ENCODE measurements around the gene RBSN. TPM values are rescaled to one million over a fixed set of nuclear protein-coding genes. Genes with fewer than 3 reads are reported as not detected.
"Not testable (repeated sequence)": the region's sequence is repeated elsewhere in the genome, so short reads cannot be mapped to it uniquely, and the experiment has no call there.

The RBSN gene
- 25.5 TPM for total RNA-seq
- polyA plus RNA-seq (ENCODE audit: insufficient read depth in 1 of 8, insufficient read length in 8 of 8, low replicate concordance in 1 of 8) = 10 to 100 TPM; 17.3 to 27.0 (median 22.0) TPM
- long read RNA-seq, donor 1, partial matches to known transcripts = 0 of 3 reads
- long read RNA-seq, donor 1, other reads (novel, unspliced or antisense) = 0 of 3 reads
- long read RNA-seq, donor 2 = 0 reads
- long read RNA-seq, donor 3, full-length matches to known transcripts = 3 of 3 reads
- long read RNA-seq, donor 3, partial matches to known transcripts = 0 of 3 reads
- long read RNA-seq, donor 3, other reads (novel, unspliced or antisense) = 0 of 3 reads
- long read RNA-seq, donor 4, partial matches to known transcripts = 0 of 1 reads
- long read RNA-seq, donor 4, other reads (novel, unspliced or antisense) = 0 of 1 reads
- long read RNA-seq, donor 5, full-length matches to known transcripts = 3 of 8 reads
- long read RNA-seq, donor 5, partial matches to known transcripts = 5 of 8 reads
- long read RNA-seq, donor 5, other reads (novel, unspliced or antisense) = 0 of 8 reads
- long read RNA-seq, donor 6, partial matches to known transcripts = 0 of 2 reads
- long read RNA-seq, donor 6, other reads (novel, unspliced or antisense) = 0 of 2 reads
- long read RNA-seq, donor 7, partial matches to known transcripts = 0 of 1 reads
- long read RNA-seq, donor 7, other reads (novel, unspliced or antisense) = 0 of 1 reads
- long read RNA-seq, donor 8 = 0 reads
- long read RNA-seq, donor 9 = 0 reads
- long read RNA-seq, donor 10, partial matches to known transcripts = 0 of 4 reads
- long read RNA-seq, donor 10, other reads (novel, unspliced or antisense) = 0 of 4 reads
- long read RNA-seq, donor 11 = 0 reads

GRCh38 chr3:15098503-15099363 lies at the start of gene RBSN:
TSS of gene RBSN (minus strand) at chr3:15099148. CDS start at chr3:15096120, 3,028 bp downstream.
- peak; percentile 99 for DNase-seq
- Histone ChIP-seq H3K4me1 (ENCODE audit: control insufficient read depth, insufficient read depth, low read length) (peaks cover 32% of the 10 kb centered on the region), H3K27ac (ENCODE audit: low read length) (peak within 1 kb of the TSS; percentile 87), H3K9me3 (replicated peaks; ENCODE audit: control insufficient read depth, low read depth, low read length) (no peaks in the 10 kb centered on the region), H3K36me3 (ENCODE audit: control insufficient read depth, insufficient read depth, low read length) (peaks cover 28% of the 10 kb centered on the region), H3K4me3 (ENCODE audit: low read length) (peak within 1 kb of the TSS; percentile 98), H3K27me3 (ENCODE audit: control insufficient read depth, insufficient read depth, low read length) (no peaks in the 10 kb centered on the region)
- WGBS (ENCODE audit: insufficient coverage) = under 1% methylated on average over 65 of the region's 72 CpGs

GRCh38 chr3:15148614-15149013 lies 49.7 kb upstream of the RBSN start:
- H3K4me1 ChIP-seq (ENCODE audit: control insufficient read depth, insufficient read depth, low read length) = peaks cover 3% of the 10 kb centered on the region
- H3K27ac ChIP-seq (ENCODE audit: low read length) = no peak overlapping the region
- H3K9me3 ChIP-seq (replicated peaks; ENCODE audit: control insufficient read depth, low read depth, low read length) = no peaks in the 10 kb centered on the region
- no peaks in the 10 kb centered on the region for H3K36me3 ChIP-seq (ENCODE audit: control insufficient read depth, insufficient read depth, low read length)
- peaks cover 3% of the 10 kb centered on the region for H3K27me3 ChIP-seq (ENCODE audit: control insufficient read depth, insufficient read depth, low read length)
- H3K4me3 ChIP-seq (ENCODE audit: low read length) = no peak overlapping the region
- DNase-seq = no peak
- WGBS (ENCODE audit: insufficient coverage) = 10% methylated on average over 2 of the region's 3 CpGs

GRCh38 chr3:15136885-15137284 lies 37.9 kb upstream of the RBSN start:
- H3K36me3 ChIP-seq (ENCODE audit: control insufficient read depth, insufficient read depth, low read length); H3K27me3 ChIP-seq (ENCODE audit: control insufficient read depth, insufficient read depth, low read length); H3K4me3 ChIP-seq (ENCODE audit: low read length); DNase-seq; H3K4me1 ChIP-seq (ENCODE audit: control insufficient read depth, insufficient read depth, low read length); H3K9me3 ChIP-seq (replicated peaks; ENCODE audit: control insufficient read depth, low read depth, low read length); H3K27ac ChIP-seq (ENCODE audit: low read length): not testable (repeated sequence)
- no CpG with 5 or more reads among the region's 4 CpGs for WGBS (ENCODE audit: insufficient coverage)

- not testable (repeated sequence) for H3K9me3 ChIP-seq (replicated peaks; ENCODE audit: control insufficient read depth, low read depth, low read length); DNase-seq; H3K27me3 ChIP-seq (ENCODE audit: control insufficient read depth, insufficient read depth, low read length); H3K4me3 ChIP-seq (ENCODE audit: low read length); H3K27ac ChIP-seq (ENCODE audit: low read length); H3K36me3 ChIP-seq (ENCODE audit: control insufficient read depth, insufficient read depth, low read length); H3K4me1 ChIP-seq (ENCODE audit: control insufficient read depth, insufficient read depth, low read length)
- WGBS (ENCODE audit: insufficient coverage) = 100% methylated on average over 2 of the region's 2 CpGs
These were observed 36.0 kb upstream of the RBSN start for GRCh38 chr3:15134968-15135367.

GRCh38 chr3:15128403-15128802 lies 29.5 kb upstream of the RBSN start:
- not testable (repeated sequence) for H3K27me3 ChIP-seq (ENCODE audit: control insufficient read depth, insufficient read depth, low read length); H3K27ac ChIP-seq (ENCODE audit: low read length); H3K4me3 ChIP-seq (ENCODE audit: low read length); H3K9me3 ChIP-seq (replicated peaks; ENCODE audit: control insufficient read depth, low read depth, low read length); DNase-seq; H3K4me1 ChIP-seq (ENCODE audit: control insufficient read depth, insufficient read depth, low read length); H3K36me3 ChIP-seq (ENCODE audit: control insufficient read depth, insufficient read depth, low read length)
- no CpG with 5 or more reads among the region's 4 CpGs for WGBS (ENCODE audit: insufficient coverage)

- not testable (repeated sequence) for H3K27me3 ChIP-seq (ENCODE audit: control insufficient read depth, insufficient read depth, low read length); H3K4me3 ChIP-seq (ENCODE audit: low read length); DNase-seq; H3K27ac ChIP-seq (ENCODE audit: low read length); H3K9me3 ChIP-seq (replicated peaks; ENCODE audit: control insufficient read depth, low read depth, low read length); H3K36me3 ChIP-seq (ENCODE audit: control insufficient read depth, insufficient read depth, low read length); H3K4me1 ChIP-seq (ENCODE audit: control insufficient read depth, insufficient read depth, low read length)
- 88% methylated on average over 1 of the region's 2 CpGs for WGBS (ENCODE audit: insufficient coverage)
These were observed 28.0 kb upstream of the RBSN start for GRCh38 chr3:15126975-15127374.

GRCh38 chr3:15122398-15122797 lies 23.4 kb upstream of the RBSN start:
- Histone ChIP-seq H3K36me3 (ENCODE audit: control insufficient read depth, insufficient read depth, low read length) (no peaks in the 10 kb centered on the region), H3K4me1 (ENCODE audit: control insufficient read depth, insufficient read depth, low read length) (no peaks in the 10 kb centered on the region)
- WGBS (ENCODE audit: insufficient coverage) = no CpG with 5 or more reads among the region's 4 CpGs

GRCh38 chr3:15121936-15122335 lies 23.0 kb upstream of the RBSN start:
- Histone ChIP-seq H3K4me1 (ENCODE audit: control insufficient read depth, insufficient read depth, low read length) (no peaks in the 10 kb centered on the region), H3K4me3 (ENCODE audit: low read length) (no peak overlapping the region), H3K27ac (ENCODE audit: low read length) (no peak overlapping the region), H3K36me3 (ENCODE audit: control insufficient read depth, insufficient read depth, low read length) (no peaks in the 10 kb centered on the region), H3K9me3 (replicated peaks; ENCODE audit: control insufficient read depth, low read depth, low read length) (no peaks in the 10 kb centered on the region), H3K27me3 (ENCODE audit: control insufficient read depth, insufficient read depth, low read length) (peaks cover 7% of the 10 kb centered on the region)
- no peak for DNase-seq
- 100% methylated on average over 1 of the region's 3 CpGs for WGBS (ENCODE audit: insufficient coverage)

More at GRCh38 chr3:15122398-15122797, 23.4 kb upstream of the RBSN start:
- Histone ChIP-seq H3K9me3 (replicated peaks; ENCODE audit: control insufficient read depth, low read depth, low read length) (no peaks in the 10 kb centered on the region), H3K27me3 (ENCODE audit: control insufficient read depth, insufficient read depth, low read length) (peaks cover 7% of the 10 kb centered on the region), H3K27ac (ENCODE audit: low read length) (no peak overlapping the region), H3K4me3 (ENCODE audit: low read length) (no peak overlapping the region)
- DNase-seq = no peak

- H3K27me3 ChIP-seq (ENCODE audit: control insufficient read depth, insufficient read depth, low read length) = peaks cover 7% of the 10 kb centered on the region
- no peaks in the 10 kb centered on the region for H3K36me3 ChIP-seq (ENCODE audit: control insufficient read depth, insufficient read depth, low read length)
- H3K4me3 ChIP-seq (ENCODE audit: low read length) = no peak overlapping the region
- 40% methylated on average over 1 of the region's 2 CpGs for WGBS (ENCODE audit: insufficient coverage)
- no peak overlapping the region for H3K27ac ChIP-seq (ENCODE audit: low read length)
- H3K9me3 ChIP-seq (replicated peaks; ENCODE audit: control insufficient read depth, low read depth, low read length) = no peaks in the 10 kb centered on the region
- no peaks in the 10 kb centered on the region for H3K4me1 ChIP-seq (ENCODE audit: control insufficient read depth, insufficient read depth, low read length)
- DNase-seq = no peak
These were observed 22.0 kb upstream of the RBSN start for GRCh38 chr3:15120986-15121385.
